ENCODE results near the gene ETV3L.
A peak's percentile ranks its signal among the peaks of the same experiment; 100 is the strongest.

ETV3L gene

GRCh38 chr1:157132111-157132510, 32.5 kb upstream of the ETV3L start:
- Histone ChIP-seq H3K4me3 (no peak overlapping the region), H3K36me3 (peaks cover 79 to 82% (median 80%) of the 10 kb centered on the region in 3 donors), H3K9me3 (no peaks in the 10 kb centered on the region), H3K4me1 (peaks cover 0 to 31% (median 18%) of the 10 kb centered on the region in 4 donors), H3K27ac (no peak overlapping the region), H3K27me3 (no peaks in the 10 kb centered on the region)
- no peak for DNase-seq
- no peak for TF ChIP-seq CTCF (IDR thresholded peaks at IDR 0.05)
- intact Hi-C loops (cut with DNase I; ENCODE audit: low total_unique reads) = no loop called here

GRCh38 chr1:157131281-157131680, 31.7 kb upstream of the ETV3L start:
- intact Hi-C loops (cut with DNase I; ENCODE audit: low total_unique reads) = no loop called here
- no peak for TF ChIP-seq CTCF (IDR thresholded peaks at IDR 0.05)
- Histone ChIP-seq H3K4me1 (peaks cover 0 to 27% (median 10%) of the 10 kb centered on the region in 4 donors), H3K27me3 (no peaks in the 10 kb centered on the region), H3K36me3 (peaks cover 79 to 90% (median 87%) of the 10 kb centered on the region in 3 donors), H3K9me3 (no peaks in the 10 kb centered on the region), H3K27ac (no peak overlapping the region), H3K4me3 (no peak overlapping the region)
- DNase-seq = no peak

- no peaks in the 10 kb centered on the region for H3K27me3 ChIP-seq
- H3K9me3 ChIP-seq = no peaks in the 10 kb centered on the region
- no peak overlapping the region for H3K27ac ChIP-seq
- H3K4me3 ChIP-seq = no peak overlapping the region
- H3K36me3 ChIP-seq = peaks cover 43 to 72% (median 66%) of the 10 kb centered on the region in 3 donors
- no peak for TF ChIP-seq CTCF (IDR thresholded peaks at IDR 0.05)
- DNase-seq = no peak
- intact Hi-C loops (cut with DNase I; ENCODE audit: low total_unique reads) = no loop called here
- H3K4me1 ChIP-seq = peaks cover 0 to 5% (median 0%) of the 10 kb centered on the region in 4 donors
Measured at GRCh38 chr1:157124855-157125254, 25.2 kb upstream of the ETV3L start.

- no peaks in the 10 kb centered on the region for H3K27me3 ChIP-seq
- H3K36me3 ChIP-seq = peaks cover 12 to 34% (median 22%) of the 10 kb centered on the region in 3 donors
- no peak for TF ChIP-seq CTCF (IDR thresholded peaks at IDR 0.05)
- DNase-seq = no peak
- H3K4me1 ChIP-seq = no peaks in the 10 kb centered on the region
- H3K4me3 ChIP-seq = no peak overlapping the region
- intact Hi-C loops (cut with DNase I; ENCODE audit: low total_unique reads) = no loop called here
- no peak overlapping the region for H3K27ac ChIP-seq
- no peaks in the 10 kb centered on the region for H3K9me3 ChIP-seq
Measured at GRCh38 chr1:157119448-157119847, 19.8 kb upstream of the ETV3L start.

- no peak for TF ChIP-seq CTCF (IDR thresholded peaks at IDR 0.05)
- intact Hi-C loops (cut with DNase I; ENCODE audit: low total_unique reads) = no loop called here
- H3K4me3 ChIP-seq = no peak overlapping the region
- DNase-seq = no peak
- H3K9me3 ChIP-seq = no peaks in the 10 kb centered on the region
- peaks cover 9 to 30% (median 20%) of the 10 kb centered on the region in 3 donors for H3K36me3 ChIP-seq
- H3K27ac ChIP-seq = no peak overlapping the region
- no peaks in the 10 kb centered on the region for H3K4me1 ChIP-seq
- H3K27me3 ChIP-seq = peaks cover 0 to 2% of the 10 kb centered on the region in 2 donors
Measured at GRCh38 chr1:157119008-157119407, 19.4 kb upstream of the ETV3L start.

- TF ChIP-seq CTCF (IDR thresholded peaks at IDR 0.05) = no peak
- Histone ChIP-seq H3K4me1 (no peaks in the 10 kb centered on the region), H3K4me3 (no peak overlapping the region), H3K9me3 (no peaks in the 10 kb centered on the region), H3K27ac (no peak overlapping the region), H3K36me3 (peaks cover 0 to 16% (median 6%) of the 10 kb centered on the region in 3 donors), H3K27me3 (peaks cover 0 to 14% of the 10 kb centered on the region in 2 donors)
- intact Hi-C loops (cut with DNase I; ENCODE audit: low total_unique reads) = no loop called here
- peak in 1 of 2 donors; percentile 31 for DNase-seq
Measured at GRCh38 chr1:157117527-157118057, 18.0 kb upstream of the ETV3L start.
